HuH-7.5 (cell line): ENCODE results near the gene SRRD.
"Not testable (repeated sequence)": the region's sequence is repeated elsewhere in the genome, so short reads cannot be mapped to it uniquely, and the experiment has no call there.

Experiments
- DNase-seq: peaks from one replicate; pipeline ENCODE4 v3.0.0; 2011; ENCODE audit warnings: low spot score

The SRRD gene

DNA sequence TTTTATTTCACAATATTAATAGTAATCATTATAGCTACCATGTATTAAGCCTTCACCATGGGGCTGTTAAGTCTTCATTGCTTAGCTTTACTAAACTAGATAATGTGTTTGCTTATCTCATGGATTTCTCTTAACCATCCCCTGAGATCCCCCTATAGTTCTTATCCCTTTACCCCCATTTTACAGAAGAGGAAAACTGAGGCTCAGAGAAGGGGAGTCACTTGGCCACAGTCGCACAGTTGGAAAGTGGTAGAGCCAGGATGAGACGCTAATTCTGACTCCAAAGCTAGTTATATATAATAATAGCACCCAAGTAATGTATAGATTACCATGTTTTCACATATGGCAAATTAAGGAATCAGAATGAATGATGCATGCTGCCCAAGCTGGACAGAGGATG lies 38.3 kb downstream of the SRRD start:
- DNase-seq: no peak

DNA sequence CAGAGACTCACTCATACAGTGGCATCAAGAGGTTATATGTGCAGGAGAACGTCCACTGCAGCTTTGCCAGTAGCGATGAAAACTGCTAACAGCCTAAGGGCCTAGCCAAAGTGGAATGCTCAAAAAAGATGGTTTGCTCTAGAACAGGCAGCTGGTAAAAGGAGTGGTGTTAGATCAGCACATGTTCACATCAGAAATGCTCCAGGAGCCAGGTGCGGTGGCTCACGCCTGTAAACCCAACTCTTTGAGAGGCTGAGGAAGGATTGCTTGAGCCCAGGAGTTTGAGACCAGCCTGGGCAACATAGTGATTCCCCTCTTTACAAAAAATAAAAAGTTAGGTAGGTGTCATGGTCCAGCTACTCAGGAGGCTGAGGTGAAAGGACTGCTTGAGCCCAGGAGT lies 38.9 kb downstream of the SRRD start:
- no peak for DNase-seq

DNA sequence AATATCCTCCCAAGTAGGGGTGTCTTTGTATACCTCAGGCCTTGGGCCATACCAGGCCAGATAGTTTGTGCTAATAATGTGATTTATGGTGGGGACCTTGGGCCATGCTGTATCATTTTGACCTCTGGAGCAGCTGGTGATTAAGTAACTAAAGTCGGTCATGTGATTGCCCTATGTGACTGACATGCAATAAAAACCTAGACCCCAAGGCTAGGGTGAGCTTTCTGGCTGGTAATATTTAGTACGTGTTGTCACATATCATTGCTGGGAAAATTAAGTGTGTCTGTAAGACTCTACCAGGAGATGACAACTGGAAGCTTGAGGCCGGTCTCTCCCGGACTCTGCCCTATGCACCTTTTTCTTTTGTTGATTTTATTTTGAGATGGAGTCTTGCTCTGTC lies 41.2 kb downstream of the SRRD start:
- DNase-seq: no peak

DNA sequence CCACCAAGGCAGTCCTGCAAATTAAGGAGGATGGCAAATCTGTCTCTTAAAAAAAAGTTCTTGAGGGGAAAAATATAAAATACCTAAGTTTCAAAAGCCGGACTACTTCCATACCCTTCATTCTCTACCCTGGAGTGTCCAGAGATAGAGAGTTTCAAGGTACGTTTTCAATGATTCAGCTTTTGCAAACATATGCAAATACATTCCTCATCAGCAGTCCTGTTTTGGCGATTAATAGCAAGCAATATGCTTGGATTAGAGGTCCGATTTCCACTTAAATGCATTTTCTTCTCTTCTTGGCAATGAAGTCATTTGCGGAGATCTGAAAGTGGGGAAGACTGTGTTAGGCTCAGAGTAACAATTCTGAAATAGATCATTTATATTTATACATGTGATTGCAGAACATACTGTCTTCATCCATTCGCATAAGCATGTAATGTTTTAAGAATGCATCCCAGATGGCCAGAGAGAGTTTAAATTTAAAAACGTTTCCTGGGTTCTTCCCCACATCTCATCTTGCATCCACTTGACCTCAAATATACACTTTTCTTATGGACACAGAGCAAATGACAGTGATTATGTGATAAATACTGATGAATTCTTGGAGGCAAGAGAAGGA lies 42.4 kb downstream of the SRRD start:
- DNase-seq: no peak

DNA sequence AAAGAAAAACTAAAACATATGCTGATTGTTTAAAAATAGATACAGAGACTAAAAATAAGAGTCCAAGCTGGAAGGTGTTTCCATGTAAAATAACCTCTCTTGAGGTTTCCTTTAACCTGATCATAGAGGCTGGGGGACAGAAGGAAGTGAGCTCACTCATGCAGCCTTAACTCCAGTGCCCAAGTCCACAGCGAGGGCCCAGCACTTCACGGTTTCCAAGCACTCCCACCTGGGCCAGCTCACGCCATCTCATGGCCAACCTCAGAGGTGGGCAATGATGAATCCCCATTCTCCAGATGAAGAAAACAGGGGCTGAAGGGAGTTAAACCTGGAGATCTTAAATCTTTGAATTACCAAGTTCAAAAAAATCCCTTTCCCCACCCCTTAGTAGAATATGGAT lies 43.5 kb downstream of the SRRD start:
- no peak for DNase-seq

DNA sequence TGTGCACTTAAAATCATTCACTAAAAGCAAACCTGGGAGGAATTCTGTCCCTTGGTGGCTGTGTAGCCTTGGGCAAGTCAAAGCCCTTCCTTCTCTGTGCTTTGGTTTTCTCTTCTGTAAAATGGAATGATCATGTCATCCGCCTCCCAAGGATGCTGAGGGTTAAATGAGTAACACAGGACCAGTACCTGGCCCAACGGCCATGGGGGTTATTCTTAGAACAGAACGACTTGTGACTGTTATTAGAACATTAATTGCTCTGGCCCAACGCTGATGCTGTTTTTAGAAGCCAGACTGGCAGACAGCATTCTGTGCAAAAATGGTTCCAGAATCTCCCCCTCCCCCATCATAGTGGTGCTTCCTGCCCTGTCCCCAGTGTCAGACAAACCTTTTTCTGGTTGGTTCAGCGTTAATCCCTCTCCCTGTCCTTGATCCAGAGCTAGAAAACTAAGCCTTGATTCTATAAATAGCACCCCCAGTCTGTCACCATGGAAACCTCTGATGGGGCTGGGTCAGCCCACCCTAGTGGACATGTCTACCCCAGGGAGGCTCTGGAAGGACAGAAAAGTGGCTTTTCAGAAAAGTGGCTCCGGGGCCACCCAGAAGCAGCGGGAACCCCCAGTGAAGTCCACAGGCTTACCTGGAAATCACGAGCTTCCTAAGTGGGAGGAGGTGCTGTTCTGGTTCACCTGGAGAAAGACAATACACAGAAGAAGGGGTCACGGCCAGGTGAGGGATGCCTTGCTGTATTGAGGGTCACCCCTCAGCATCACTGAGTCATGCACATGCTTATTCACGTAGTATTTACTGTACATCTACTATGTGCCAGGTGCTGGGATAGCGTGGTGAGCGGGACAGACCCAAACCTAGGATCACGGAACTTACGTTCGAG lies 44.1 kb downstream of the SRRD start:
- no peak for DNase-seq

DNA sequence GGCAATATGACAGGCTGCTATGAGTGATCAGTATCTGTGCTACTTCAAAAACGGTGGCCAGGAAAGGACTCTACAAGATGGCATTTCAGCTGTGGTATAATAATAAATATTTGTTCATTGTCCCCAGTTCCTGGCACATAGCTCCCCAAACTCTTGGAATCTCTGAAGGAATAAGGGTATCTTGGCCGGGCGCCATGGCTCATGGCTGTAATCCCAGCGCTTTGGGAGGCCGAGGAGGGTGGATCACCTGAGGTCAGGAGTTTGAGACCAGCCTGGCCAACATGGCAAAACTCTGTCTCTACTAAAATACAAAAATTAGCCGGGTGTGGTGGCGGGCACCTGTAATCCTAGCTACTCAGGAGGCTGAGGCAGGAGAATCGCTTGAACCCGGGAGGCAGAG lies 44.8 kb downstream of the SRRD start:
- DNase-seq: not testable (repeated sequence)

DNA sequence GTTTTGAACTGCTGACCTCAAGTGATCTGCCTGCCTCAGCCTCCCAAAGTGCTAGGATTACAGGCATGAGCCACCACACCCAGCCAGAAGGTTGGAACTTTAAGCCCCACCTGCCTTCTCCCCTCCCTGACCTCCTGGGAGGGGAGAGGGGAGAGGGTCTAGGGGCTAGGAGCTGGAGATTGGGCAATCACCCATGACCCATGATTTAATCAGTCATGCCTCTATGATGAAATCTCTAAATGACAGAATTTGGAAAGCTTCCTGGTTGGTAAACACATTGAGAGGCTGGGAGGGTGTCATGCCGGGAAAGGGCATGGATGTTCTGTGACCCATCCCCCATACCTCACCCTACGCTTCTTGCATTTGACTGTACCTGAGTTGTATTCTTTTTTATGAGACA lies 45.7 kb downstream of the SRRD start:
- peak; percentile 41 for DNase-seq

DNA sequence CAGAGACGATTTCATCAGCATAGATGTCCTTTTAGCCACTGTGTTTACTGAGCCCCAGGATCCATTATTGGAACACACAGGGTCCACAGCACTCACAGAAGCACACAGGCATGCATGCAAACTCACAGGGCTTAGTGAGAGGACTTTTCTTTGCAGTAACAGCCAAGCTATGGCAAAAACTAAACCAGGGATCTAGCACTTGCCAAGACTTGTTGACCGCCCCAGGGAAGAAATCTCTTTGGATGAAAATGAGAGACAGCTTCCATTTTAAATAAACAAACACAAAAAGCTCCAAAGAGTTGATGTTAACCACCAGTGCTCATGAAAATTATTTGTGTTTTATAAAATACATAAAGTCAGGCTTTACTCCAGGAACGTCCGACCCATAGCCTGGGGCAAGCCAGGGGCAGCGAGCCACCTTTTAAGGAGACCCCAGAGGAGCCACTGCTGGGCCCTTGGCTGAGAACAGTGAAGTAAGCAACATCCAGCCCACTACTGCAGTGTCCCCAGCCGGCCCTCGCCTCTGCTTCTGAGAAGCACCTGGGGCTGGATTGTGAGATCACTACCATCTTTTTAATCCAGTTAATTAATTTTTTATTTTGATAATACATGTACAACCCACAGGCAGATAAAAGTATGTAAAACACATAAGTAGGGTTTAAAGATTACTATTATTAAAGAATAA lies 50.6 kb downstream of the SRRD start:
- no peak for DNase-seq

DNA sequence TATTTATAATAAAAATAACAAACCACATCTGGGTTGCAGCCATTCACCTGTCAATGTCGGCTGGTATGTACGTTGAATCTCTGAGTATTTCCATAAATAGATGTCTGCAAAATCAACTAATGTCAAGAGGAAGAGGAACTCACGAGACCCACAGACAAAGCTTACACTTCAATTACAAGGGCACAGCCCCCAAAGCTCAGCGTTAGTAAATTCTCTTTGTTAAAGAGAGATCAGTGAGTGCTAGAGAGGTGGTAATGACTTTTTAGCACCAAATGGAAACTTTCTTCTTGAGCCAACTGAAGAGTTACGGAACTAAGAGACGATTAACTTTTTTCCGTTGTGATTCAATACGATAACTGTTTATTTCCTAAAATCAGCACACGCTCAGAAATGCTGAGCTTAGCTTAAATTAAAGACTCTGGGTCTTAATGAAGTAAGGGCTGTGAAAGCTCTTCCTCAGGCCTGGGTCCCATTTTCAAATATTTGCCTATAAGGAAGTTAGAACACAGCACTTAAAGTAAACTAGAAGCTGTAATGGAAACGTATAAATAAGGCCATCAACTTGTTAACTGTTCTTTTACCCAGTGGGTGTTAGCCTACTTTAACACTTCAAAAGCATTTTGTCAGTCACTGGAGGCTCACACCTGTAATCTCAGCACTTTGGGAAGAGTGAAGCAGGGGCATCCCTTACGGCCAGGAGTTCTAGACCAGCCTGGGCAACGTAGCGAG lies 51.4 kb downstream of the SRRD start:
- DNase-seq: no peak

DNA sequence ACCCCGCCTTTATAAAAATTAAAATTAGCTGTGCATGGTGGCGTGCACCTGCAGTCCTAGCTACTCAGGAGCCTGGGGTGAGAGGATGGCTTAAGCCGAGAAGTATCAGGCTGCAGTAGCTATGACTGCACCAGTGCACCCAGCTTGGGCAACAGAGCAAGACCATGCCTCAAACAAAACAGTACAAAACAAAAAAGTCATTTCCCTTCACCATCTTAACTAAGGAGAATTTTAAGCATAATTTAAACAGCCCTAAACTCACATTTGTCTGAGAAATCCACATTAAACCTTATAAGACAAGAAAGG lies 51.9 kb downstream of the SRRD start:
- DNase-seq: no peak

DNA sequence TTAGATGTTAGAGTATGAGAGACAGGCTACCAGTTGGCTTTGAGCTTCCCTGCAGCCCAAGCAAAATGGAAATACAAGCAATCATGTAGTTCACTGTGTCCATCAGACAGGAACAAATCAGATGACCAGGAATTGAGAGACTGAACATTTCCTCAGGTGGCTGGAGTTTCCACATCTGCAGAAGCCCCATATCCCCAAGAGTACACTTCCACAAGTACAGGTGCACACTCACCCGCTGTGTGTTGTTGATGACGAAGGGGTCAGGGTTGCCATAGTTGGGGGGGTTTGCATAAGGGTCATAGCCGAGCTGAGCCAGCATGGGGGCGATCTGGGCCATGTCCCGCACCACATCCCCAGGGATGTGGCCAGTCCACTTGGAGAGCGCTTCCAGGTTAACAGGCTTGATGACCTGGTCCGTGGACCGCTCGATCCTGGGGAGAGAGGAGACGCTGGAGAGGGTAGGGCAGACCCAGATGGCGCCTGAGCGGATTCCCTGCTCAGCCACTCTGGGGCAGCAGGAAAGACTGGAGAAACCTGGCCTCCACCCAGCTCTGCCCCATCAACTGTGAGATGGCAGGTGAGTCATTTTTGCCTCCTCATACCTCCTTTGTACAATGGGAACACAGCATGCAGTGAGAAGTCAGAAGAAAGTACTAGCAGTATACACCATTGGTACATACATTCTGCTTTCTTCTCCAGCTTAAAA lies 52.5 kb downstream of the SRRD start:
- no peak for DNase-seq

DNA sequence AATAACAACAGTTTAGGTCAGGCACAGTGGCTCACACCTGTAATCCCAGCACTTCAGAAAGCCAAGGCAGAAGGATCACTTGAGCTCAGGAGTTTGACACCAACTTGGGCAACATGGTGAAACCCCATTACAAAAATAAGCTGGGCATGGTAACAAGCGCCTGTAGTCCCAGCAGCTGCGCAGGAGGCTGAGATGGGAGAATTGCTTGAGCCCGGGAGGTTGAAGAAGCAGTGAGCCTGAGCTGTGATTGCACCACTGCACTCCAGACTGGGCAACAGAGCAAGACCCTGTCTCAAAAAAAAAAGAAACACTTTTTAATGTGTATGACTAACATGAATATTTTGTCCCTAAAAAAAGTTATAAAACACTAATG lies 53.1 kb downstream of the SRRD start:
- no peak for DNase-seq

DNA sequence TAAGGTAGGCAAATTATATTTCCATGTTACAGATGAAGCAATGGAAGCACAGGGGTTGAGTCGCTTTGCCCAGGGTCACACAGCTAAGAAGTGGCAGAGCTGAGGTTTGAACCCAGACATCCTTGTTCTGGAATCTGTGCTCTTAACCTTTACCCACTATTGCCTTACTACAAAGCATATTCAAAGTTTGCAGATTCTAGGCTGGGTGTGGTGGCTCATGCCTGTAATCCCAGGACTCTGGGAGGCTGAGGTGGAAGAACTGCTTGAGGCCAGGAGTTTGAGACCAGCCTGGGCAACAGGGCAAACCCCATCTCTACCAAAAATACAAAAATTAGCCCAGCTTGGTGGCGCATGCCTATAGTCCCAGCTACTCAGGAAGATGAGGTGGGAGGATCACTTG lies 56.4 kb downstream of the SRRD start:
- no peak for DNase-seq

DNA sequence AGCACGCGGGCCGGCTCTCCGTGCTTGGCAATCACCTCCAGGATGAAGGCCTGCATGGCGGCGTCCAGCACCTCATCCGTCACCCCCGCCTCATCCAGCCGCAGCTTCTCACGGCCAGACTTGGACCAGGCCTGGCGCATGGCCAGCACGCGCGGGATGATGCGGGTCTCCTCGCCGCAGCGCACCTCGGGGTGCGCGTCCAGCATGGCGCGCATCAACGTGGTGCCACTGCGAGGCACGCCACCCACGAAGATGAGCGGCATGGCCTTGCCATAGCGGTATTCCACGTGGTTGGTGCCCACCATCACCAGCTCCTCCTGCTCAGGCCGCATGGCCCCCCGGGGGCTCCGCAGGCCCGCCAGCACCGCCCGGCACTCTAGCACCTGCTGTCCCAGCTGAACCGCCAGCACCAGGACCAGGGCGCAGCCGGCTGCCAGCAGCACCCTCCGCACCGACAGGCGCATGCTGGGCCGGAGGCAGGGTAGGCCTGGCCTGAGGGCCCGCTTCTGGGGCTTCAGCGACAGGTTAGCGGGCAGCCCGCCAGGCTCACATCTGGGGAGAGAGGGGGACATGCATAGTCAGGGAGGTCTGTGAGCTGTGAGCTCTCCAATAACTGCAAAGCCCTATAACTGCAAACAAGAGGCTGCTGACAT lies 57.6 kb downstream of the SRRD start:
- DNase-seq: no peak

DNA sequence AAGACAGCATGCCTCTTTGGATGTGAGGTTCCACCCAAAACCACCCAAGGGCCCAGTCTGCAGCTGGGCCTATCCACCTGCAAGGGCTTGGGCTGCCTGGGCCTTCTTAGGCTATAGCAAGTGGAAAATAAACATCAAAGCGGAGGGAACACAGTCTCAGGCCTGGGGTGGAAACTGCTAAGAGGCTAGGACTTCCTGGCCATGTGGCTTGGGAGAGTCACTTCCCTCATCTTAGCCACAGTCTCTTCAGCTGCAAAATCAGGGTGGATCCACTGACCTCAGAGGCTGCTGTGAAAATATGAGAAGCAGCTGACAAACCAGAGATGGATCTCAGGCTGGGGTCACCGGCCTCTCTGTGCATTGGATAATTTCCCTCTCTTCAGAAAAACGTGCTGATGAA lies 59.2 kb downstream of the SRRD start:
- no peak for DNase-seq
